ENCODE data around the gene FOXP1. TPM values are rescaled to one million over a fixed set of nuclear protein-coding genes. Genes with fewer than 3 reads are reported as not detected.
A peak's percentile ranks its signal among the peaks of the same experiment; 100 is the strongest.

Gene FOXP1
- total and polyA plus RNA-seq, 2 of the 13 experiments (the other 11 are each of a cell fraction or from before 2014, with no cell fraction given): 40.4 to 59.0 TPM

GRCh38 chr3:71254281-71255057, 329.1 kb downstream of the FOXP1 start:
- BruUV-seq (replicated peaks): no TSS peak
- intact Hi-C loops (cut with micrococcal nuclease; ENCODE audit: unreplicated experiment): loop anchor here (2.0 to 5.0 kb wide), 2 partner anchors 48 to 330 kb away; no protein-coding TSS in a partner anchor
- peak; percentile 64 for FAIRE-seq
- H3K27me3 ChIP-seq (ENCODE audit: control insufficient read depth in 1 of 2, insufficient read depth in 2 of 2, low read length in 2 of 2): no peaks in the 10 kb centered on the region
- H3K4me1 ChIP-seq (ENCODE audit: insufficient read depth, low read length): peaks cover 87% of the 10 kb centered on the region
- peaks cover 11% of the 10 kb centered on the region for H3K79me2 ChIP-seq (ENCODE audit: insufficient read depth, low read length)
- no peak overlapping the region for H2AFZ ChIP-seq (ENCODE audit: low read length)
- in situ Hi-C loops (cut with HindIII; ENCODE audit: extremely low pct_ligation_motif_present, low pct_unique_long_range_greater_than_20kb): no loop called here
- H4K20me1 ChIP-seq (ENCODE audit: insufficient read depth, low read length): no peaks in the 10 kb centered on the region
- DNase-seq (ENCODE audit: low spot score): peak; percentile 92
- no peaks in the 10 kb centered on the region for H3K9me3 ChIP-seq (ENCODE audit: low read length)
- peak overlapping the region; percentile 52 for H3K9ac ChIP-seq (ENCODE audit: insufficient read depth, low read depth, low read length)
- H3K27ac ChIP-seq (ENCODE audit: extremely low read length, insufficient read depth, low read length): peak overlapping the region; percentile 72
- CTCF ChIA-PET (ENCODE audit: low intra/inter-chr PET ratio, low total read pairs): no interaction called here
- H3K4me3 ChIP-seq (replicated peaks in 1 of 3; ENCODE audit: insufficient read depth in 1 of 3, low read depth in 2 of 3, low read length in 3 of 3): peak overlapping the region in 2 of 3 experiments; percentile 36 to 47; a peak in 3 of 6 replicates
- H3K4me2 ChIP-seq (ENCODE audit: low read depth, low read length): peak overlapping the region; percentile 55
- ATAC-seq: peak; percentile 81
- POLR2A ChIA-PET: interaction anchor here (0.8 to 5.2 kb wide), 10 partner anchors 8 to 329 kb away, joined by 3 to 67 read pairs (median 5); partner anchors contain the start of gene FOXP1
- H3K36me3 ChIP-seq (replicated peaks in 1 of 2; ENCODE audit: control insufficient read depth in 1 of 2, insufficient read depth in 2 of 2, low read length in 2 of 2): no peaks in the 10 kb centered on the region
- WGBS (ENCODE audit: low lambda C conversion rate): 10% methylated on average over 7 of the region's 7 CpGs
- TF ChIP-seq ISL2 (CRISPR knock-in tag; IDR thresholded peaks at IDR 0.05): peak; percentile 90
- TF ChIP-seq IRF9 (CRISPR knock-in tag; IDR thresholded peaks at IDR 0.05; ENCODE audit: borderline replicate concordance): no peak
- TF ChIP-seq ZNF333 (CRISPR knock-in tag; IDR thresholded peaks at IDR 0.05; ENCODE audit: borderline replicate concordance): no peak
- TF ChIP-seq BCL3 (CRISPR knock-in tag; IDR thresholded peaks at IDR 0.05): no peak
- no peak for TF ChIP-seq ZNF432 (CRISPR knock-in tag; IDR thresholded peaks at IDR 0.05; ENCODE audit: borderline replicate concordance)
- TF ChIP-seq ZNF563 (CRISPR knock-in tag; IDR thresholded peaks at IDR 0.05): no peak
- no peak for TF ChIP-seq ZNF138 (CRISPR knock-in tag; IDR thresholded peaks at IDR 0.05; ENCODE audit: low read depth)
- TF ChIP-seq ZNF710 (CRISPR knock-in tag; IDR thresholded peaks at IDR 0.05; ENCODE audit: borderline replicate concordance): no peak
- TF ChIP-seq ZNF841 (CRISPR knock-in tag; IDR thresholded peaks at IDR 0.05; ENCODE audit: borderline replicate concordance): no peak
- no peak for TF ChIP-seq ZKSCAN8 (CRISPR knock-in tag; IDR thresholded peaks at IDR 0.05; ENCODE audit: borderline replicate concordance)
- no peak for TF ChIP-seq ZNF572 (CRISPR knock-in tag; IDR thresholded peaks at IDR 0.05)
- TF ChIP-seq GATA4 (IDR thresholded peaks at IDR 0.05; ENCODE audit: borderline replicate concordance, low read depth): peak; percentile 63; the same call in 1 of the 2 replicates
- TF ChIP-seq CSRNP1 (CRISPR knock-in tag; IDR thresholded peaks at IDR 0.05): no peak
- TF ChIP-seq SALL1 (CRISPR knock-in tag; IDR thresholded peaks at IDR 0.05): peak; percentile 81; the same call in 1 of the 2 replicates
- 0 out of 2 replicates have a peak, but pooled peaks have one; percentile 38 for TF ChIP-seq GFI1 (CRISPR knock-in tag; IDR thresholded peaks at IDR 0.05; ENCODE audit: borderline replicate concordance)
